ENCODE data around the gene LRRC38.

DNA sequence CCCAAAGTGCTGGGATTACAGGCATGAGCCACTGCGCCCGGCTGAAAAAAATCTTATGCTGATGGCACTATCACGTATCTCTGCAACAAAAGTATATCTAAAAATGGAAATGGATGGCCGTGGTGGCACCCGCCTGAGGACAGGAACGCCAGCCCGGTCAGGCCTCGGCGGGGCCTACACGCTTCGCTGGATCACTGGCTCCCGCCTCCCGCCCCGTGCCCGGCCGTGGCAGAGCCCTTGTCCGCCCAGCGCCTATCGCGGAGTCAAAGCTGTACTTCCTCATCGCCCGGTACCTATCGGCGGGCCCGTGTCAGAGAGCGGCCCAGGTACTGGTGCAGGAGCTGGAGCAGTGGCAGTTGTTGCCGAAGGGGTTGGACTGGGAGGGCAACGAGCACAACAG is 41.0 kb upstream of the LRRC38 start:
- no peak for TF ChIP-seq CTCF (conservative IDR thresholded peaks at IDR 0.05 in 1 of 2, IDR thresholded peaks at IDR 0.05 in 1 of 2; ENCODE audit: extremely low read depth in 1 of 2, insufficient read depth in 1 of 2, low read depth in 1 of 2, low read length in 2 of 2)
- no peak for TF ChIP-seq EZH2 (IDR thresholded peaks at IDR 0.05; ENCODE audit: borderline replicate concordance, low read length)
